ENCODE data around the gene KCNK17.
"Not testable (repeated sequence)": the region's sequence is repeated elsewhere in the genome, so short reads cannot be mapped to it uniquely, and the experiment has no call there.

The KCNK17 gene

DNA sequence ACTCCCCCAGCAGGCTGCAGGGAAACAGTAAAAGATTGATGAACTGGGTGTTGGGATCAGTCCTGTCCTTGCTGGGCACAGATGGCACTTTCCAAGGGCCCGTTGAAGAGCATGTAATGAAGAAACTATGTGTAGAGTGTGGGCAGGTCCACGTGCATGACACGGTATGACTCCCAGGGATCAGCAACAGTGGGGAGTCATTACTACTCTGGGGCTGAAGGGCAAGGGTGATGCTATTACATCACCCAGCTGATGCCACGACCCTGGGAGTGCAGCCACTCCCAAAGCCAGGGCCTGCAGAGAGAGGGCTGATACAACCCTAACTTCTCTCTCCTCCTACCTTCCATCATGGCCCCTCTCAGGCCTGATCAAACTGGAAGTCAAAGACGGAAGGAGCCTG is 20.1 kb downstream of the KCNK17 start:
- H3K27ac ChIP-seq = no peak overlapping the region
- H3K4me1 ChIP-seq (ENCODE audit: control insufficient read depth in 1 of 2, insufficient read depth in 1 of 2, low read depth in 1 of 2, low read length in 1 of 2) = no peaks in the 10 kb centered on the region
- TF ChIP-seq, protein P1, sequence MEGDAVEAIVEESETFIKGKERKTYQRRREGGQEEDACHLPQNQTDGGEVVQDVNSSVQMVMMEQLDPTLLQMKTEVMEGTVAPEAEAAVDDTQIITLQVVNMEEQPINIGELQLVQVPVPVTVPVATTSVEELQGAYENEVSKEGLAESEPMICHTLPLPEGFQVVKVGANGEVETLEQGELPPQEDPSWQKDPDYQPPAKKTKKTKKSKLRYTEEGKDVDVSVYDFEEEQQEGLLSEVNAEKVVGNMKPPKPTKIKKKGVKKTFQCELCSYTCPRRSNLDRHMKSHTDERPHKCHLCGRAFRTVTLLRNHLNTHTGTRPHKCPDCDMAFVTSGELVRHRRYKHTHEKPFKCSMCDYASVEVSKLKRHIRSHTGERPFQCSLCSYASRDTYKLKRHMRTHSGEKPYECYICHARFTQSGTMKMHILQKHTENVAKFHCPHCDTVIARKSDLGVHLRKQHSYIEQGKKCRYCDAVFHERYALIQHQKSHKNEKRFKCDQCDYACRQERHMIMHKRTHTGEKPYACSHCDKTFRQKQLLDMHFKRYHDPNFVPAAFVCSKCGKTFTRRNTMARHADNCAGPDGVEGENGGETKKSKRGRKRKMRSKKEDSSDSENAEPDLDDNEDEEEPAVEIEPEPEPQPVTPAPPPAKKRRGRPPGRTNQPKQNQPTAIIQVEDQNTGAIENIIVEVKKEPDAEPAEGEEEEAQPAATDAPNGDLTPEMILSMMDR (IDR thresholded peaks at IDR 0.05) = no peak
- no peaks in the 10 kb centered on the region for H3K9me3 ChIP-seq
- no peaks in the 10 kb centered on the region for H3K36me3 ChIP-seq
- no peak overlapping the region for H3K4me3 ChIP-seq (ENCODE audit: low read depth in 1 of 2, low read length in 1 of 2)
- no peaks in the 10 kb centered on the region for H3K27me3 ChIP-seq

DNA sequence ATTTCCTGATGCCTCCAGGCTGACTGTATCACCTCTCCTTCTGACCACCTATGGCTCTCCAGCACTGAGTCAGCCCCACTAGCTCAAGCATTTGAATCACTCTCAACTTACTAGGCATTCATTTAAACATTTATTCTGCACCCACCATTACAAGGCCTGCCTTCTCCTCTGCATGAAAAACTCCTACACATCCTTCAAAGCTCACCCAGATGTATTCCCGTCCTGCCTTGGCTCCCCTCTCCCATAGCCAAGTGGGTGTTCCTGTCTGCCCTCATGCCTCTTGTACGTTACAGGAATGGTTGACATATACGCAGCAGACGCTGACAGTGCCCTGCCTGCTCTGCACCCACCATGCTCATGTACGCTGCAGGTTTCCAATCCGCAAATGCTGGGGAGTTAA is 21.6 kb downstream of the KCNK17 start:
- no peaks in the 10 kb centered on the region for H3K4me1 ChIP-seq (ENCODE audit: control insufficient read depth in 1 of 2, insufficient read depth in 1 of 2, low read depth in 1 of 2, low read length in 1 of 2)
- TF ChIP-seq, protein P1 (IDR thresholded peaks at IDR 0.05) = no peak
- no peaks in the 10 kb centered on the region for H3K36me3 ChIP-seq
- H3K27me3 ChIP-seq = no peaks in the 10 kb centered on the region
- H3K9me3 ChIP-seq = no peaks in the 10 kb centered on the region
- H3K27ac ChIP-seq = no peak overlapping the region
- no peak overlapping the region for H3K4me3 ChIP-seq (ENCODE audit: low read depth in 1 of 2, low read length in 1 of 2)

DNA sequence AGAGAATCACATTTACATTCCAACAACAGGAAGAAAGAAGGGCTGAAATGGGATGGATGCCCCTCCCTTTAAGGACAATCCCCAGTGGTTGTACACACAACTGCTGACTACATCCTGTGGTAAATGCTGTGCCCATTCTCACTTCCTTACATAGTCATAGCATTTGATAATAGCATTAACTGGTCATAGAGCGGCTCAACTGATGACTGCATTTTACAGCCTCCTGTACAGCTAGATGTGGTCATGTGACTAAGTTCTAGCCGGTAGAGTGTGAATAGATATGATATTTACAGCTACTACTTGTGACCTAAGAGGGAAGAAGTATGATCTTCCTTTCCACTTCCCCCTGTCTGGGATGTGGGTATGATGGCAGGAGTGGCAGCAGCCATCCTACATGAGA is 24.7 kb downstream of the KCNK17 start:
- H3K27me3 ChIP-seq = no peaks in the 10 kb centered on the region

DNA sequence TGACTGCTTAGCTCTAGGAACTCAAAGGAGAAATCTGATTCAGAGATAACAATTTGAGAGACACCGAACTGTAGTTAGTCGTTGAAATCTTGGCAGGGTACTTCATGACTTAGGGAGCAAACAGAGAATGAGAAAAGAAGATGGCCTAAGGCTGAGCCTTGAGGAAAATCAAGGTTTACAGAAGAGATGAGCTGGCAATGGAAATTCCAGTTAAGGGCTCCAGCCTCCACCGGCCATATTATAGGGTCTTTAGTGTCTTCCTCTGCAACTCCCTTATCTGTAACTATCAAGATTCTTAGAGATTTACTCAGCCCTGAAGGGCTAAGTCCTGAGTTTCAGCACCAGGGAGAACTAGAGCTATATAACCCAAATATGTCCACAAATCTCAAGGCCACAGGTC is 26.6 kb downstream of the KCNK17 start:
- H3K4me1 ChIP-seq (ENCODE audit: control insufficient read depth in 1 of 2, insufficient read depth in 1 of 2, low read depth in 1 of 2, low read length in 1 of 2) = no peaks in the 10 kb centered on the region
- no peaks in the 10 kb centered on the region for H3K36me3 ChIP-seq
- H3K27ac ChIP-seq = no peak overlapping the region
- H3K4me3 ChIP-seq (ENCODE audit: low read depth in 1 of 2, low read length in 1 of 2) = no peak overlapping the region
- TF ChIP-seq, protein P1 (IDR thresholded peaks at IDR 0.05) = no peak
- H3K9me3 ChIP-seq = no peaks in the 10 kb centered on the region
- H3K27me3 ChIP-seq = no peaks in the 10 kb centered on the region

More for the DNA sequence above, 24.7 kb downstream of the KCNK17 start:
- no peak overlapping the region for H3K4me3 ChIP-seq (ENCODE audit: low read depth in 1 of 2, low read length in 1 of 2)
- TF ChIP-seq, protein P1 (IDR thresholded peaks at IDR 0.05) = no peak
- no peaks in the 10 kb centered on the region for H3K9me3 ChIP-seq
- H3K4me1 ChIP-seq (ENCODE audit: control insufficient read depth in 1 of 2, insufficient read depth in 1 of 2, low read depth in 1 of 2, low read length in 1 of 2) = no peaks in the 10 kb centered on the region
- no peaks in the 10 kb centered on the region for H3K36me3 ChIP-seq
- H3K27ac ChIP-seq = no peak overlapping the region

DNA sequence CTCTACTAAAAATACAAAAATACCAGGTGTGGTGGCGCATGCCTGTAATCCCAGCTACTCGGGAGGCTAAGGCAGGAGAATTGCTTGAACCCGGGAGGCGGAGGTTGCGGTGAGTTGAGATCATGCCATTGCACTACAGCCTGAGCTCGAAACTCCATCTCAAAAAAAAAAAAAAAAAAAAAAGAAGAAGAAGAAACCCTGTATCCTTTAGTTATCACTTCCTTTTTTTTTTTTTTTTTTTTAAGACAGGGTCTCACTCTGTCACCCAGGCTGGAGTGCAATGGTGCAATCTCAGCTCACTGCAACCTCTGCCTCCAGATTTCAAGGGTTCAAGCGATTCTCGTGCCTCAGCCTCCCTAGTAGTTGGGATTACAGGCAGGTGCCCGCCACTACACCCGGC is 27.6 kb downstream of the KCNK17 start:
- H3K4me3 ChIP-seq (ENCODE audit: low read depth in 1 of 2, low read length in 1 of 2); H3K4me1 ChIP-seq (ENCODE audit: control insufficient read depth in 1 of 2, insufficient read depth in 1 of 2, low read depth in 1 of 2, low read length in 1 of 2); H3K27ac ChIP-seq; H3K36me3 ChIP-seq; H3K9me3 ChIP-seq; H3K27me3 ChIP-seq: not testable (repeated sequence)

DNA sequence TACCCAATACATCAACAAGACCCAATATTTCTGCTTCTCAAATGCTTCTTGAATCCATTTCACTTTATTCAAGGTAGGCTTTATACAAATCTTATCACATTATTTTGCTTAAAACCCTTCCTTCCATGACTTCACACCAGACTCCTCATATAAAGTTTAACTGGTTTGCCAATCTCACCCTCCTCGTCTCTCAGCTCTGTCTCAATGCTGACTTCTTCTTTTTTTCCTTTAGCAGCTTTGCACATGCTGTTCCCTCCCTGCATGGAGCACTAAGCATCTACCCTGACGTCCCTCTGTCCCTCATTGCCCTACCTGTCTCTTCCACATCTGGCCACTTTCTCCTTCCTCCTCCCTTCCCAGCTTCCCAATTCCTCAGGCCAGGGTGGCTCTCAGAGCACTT is 31.4 kb downstream of the KCNK17 start:
- H3K9me3 ChIP-seq = no peaks in the 10 kb centered on the region
- no peaks in the 10 kb centered on the region for H3K27me3 ChIP-seq
- no peaks in the 10 kb centered on the region for H3K36me3 ChIP-seq
- TF ChIP-seq, protein P1 (IDR thresholded peaks at IDR 0.05) = no peak
- H3K4me3 ChIP-seq (ENCODE audit: low read depth in 1 of 2, low read length in 1 of 2) = no peak overlapping the region
- H3K4me1 ChIP-seq (ENCODE audit: control insufficient read depth in 1 of 2, insufficient read depth in 1 of 2, low read depth in 1 of 2, low read length in 1 of 2) = no peaks in the 10 kb centered on the region
- no peak overlapping the region for H3K27ac ChIP-seq
